GM12873 (cell line): ENCODE data around the gene B9D2.

ENCODE experiments used
- TF ChIP-seq, protein P1 (sequence below): IDR thresholded peaks from 2 replicates; pipeline ENCODE4 v1.5.1; 2012; ENCODE audit warnings: low read depth, mild to moderate bottlenecking, moderate library complexity, low read length, control low read depth; ENCODE audit not compliant: insufficient read depth; ENCODE audit errors: missing control alignments

Gene B9D2

DNA sequence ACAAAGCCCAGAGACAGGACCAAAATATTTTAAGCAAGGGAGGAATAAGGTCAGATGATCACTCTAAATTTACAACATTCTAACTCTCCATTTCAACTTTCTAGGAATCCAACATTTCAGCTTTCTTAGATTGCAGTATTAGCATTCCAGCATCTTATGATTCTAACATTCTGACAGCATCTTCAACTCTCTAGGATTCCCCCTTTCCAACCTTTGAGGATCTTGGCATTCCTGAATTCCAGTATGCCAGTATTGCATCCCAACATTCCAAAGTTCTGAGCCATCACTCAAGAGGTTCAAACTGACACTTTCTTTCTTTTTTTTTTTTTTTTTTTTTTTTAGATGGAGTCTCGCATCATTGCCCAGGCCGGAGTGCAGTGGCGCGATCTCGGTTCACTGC lies 24.0 kb downstream of the B9D2 start:
- TF ChIP-seq, protein P1, sequence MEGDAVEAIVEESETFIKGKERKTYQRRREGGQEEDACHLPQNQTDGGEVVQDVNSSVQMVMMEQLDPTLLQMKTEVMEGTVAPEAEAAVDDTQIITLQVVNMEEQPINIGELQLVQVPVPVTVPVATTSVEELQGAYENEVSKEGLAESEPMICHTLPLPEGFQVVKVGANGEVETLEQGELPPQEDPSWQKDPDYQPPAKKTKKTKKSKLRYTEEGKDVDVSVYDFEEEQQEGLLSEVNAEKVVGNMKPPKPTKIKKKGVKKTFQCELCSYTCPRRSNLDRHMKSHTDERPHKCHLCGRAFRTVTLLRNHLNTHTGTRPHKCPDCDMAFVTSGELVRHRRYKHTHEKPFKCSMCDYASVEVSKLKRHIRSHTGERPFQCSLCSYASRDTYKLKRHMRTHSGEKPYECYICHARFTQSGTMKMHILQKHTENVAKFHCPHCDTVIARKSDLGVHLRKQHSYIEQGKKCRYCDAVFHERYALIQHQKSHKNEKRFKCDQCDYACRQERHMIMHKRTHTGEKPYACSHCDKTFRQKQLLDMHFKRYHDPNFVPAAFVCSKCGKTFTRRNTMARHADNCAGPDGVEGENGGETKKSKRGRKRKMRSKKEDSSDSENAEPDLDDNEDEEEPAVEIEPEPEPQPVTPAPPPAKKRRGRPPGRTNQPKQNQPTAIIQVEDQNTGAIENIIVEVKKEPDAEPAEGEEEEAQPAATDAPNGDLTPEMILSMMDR: no peak

DNA sequence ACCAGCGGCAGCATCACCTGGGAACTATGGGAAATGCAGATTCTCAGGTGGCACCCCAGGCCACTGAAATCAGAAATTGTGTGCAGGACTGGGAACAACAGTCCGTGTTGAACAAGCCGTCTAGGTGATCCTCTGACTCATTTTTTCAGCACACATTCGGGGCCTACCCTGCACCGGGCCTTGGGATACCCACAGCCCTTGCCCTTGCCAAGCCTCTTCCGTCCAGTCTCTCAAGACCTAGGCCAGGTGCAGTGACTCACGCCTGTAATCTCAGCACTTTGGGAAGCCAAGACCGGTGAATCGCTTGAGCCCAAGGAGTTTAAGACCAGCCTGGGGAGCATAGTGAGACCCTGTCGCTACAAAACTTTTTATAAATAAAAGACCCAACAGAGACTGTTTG lies 28.5 kb downstream of the B9D2 start:
- TF ChIP-seq, protein P1: no peak

DNA sequence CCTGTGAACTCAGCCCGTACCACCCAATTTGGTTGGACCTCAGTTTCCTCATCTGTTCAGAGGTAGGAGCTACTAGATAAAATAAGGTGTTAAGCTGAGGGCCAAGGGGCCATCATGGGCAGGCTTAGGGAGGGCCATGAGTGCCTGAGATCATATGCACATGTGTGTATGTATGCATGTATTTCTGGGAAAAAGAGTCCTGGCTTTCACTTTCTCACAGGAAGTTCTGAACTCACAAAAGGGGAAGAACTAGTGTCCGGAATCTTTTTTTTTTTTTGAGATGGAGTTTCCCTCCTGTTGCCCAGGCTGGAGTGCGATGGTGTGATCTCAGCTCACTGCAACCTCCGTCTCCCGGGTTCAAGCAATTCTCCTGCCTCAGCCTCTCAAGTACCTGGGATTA lies 29.2 kb downstream of the B9D2 start:
- TF ChIP-seq, protein P1: no peak

DNA sequence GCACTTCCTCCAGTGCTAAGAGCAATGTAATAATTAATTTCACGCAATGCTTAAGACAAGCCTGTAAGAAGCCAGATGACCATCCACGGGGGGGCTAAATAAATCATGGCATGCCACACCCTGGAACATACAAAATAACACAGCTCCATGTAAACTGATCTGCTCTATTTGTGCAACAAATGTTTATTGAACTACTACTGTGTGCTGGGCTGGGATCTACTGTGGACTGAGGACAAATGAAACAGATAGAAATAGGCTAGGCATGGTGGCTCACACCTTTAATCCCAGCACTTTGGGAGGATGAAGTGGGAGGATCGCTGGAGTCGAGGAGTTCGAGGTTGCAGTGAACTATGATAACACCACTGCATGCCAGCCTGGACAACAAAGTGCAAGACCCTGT lies 31.5 kb downstream of the B9D2 start:
- TF ChIP-seq, protein P1: no peak

DNA sequence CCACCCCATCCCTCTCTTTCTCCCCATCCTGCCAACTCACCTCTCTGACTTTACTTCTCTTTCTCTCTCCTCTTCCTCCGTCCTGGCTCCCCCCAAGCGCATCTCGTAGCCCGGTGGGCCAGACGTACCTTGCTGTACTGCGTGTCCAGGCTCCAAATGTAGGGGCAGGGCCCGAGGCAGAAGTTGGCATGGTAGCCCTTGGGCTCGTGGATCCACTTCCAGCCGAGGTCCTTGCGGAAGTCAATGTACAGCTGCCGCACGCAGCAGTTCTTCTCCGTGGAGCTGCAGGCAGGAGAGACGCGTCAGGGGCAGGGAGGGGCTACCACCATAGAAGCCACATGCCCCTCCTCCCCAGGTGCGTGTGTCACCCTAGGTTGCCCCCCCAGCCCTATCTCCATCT lies 31.9 kb downstream of the B9D2 start:
- TF ChIP-seq, protein P1: no peak

DNA sequence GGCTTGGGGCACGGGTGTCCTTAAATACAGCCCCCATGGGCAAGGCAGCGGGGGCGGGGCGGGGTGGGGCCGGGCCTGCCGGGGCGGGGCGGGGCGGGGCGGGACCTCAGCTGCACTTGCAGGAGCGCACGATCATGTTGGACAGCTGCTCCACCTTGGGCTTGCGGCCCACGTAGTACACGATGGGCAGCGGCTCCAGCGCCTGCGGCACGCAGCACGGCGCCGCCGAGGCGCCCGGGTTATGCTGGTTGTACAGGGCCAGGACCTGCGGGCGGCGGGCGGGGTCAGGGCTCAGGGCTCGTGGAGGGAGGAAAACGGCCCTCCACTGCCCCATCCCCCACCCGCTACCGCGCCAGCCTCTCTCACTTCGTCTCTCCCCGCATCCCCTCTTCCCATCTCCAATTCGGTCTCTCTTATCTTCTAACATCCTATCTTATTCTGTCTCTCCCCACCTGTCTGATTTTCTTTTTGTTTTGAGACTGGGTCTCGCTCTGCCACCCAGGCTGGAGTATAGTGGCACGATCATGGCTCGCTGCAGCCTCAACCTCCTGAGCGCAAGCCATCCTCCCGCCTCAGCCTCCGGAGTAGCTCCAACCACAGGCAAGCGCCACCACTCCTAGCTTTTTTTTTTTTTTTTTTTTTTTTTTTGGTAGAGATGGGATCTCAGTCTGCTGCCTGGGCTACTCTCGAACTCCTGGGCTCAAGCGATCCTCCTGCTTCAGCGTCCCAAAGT lies 32.8 kb downstream of the B9D2 start:
- TF ChIP-seq, protein P1: no peak

DNA sequence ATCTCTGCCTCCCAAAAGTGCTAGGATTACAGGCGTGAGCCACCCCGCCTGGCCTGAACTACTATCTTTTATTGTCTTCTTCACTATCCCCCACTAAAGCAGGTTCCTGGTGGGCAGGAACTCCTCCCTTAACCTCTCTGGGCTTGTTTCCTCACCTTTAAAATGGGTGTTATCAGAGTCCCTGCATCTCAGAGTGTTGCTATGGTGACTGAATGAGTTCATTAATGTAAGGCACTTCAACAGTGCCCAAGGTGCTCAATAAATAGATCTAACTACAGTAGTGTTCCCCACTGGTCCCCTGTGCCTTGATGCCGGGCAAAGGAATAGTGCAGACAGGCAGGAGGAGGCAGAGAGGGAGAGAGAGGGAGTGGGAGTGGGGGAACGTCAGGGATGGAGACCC lies 33.5 kb downstream of the B9D2 start:
- TF ChIP-seq, protein P1: no peak
